ENCODE data around the gene KCTD2.

DNA sequence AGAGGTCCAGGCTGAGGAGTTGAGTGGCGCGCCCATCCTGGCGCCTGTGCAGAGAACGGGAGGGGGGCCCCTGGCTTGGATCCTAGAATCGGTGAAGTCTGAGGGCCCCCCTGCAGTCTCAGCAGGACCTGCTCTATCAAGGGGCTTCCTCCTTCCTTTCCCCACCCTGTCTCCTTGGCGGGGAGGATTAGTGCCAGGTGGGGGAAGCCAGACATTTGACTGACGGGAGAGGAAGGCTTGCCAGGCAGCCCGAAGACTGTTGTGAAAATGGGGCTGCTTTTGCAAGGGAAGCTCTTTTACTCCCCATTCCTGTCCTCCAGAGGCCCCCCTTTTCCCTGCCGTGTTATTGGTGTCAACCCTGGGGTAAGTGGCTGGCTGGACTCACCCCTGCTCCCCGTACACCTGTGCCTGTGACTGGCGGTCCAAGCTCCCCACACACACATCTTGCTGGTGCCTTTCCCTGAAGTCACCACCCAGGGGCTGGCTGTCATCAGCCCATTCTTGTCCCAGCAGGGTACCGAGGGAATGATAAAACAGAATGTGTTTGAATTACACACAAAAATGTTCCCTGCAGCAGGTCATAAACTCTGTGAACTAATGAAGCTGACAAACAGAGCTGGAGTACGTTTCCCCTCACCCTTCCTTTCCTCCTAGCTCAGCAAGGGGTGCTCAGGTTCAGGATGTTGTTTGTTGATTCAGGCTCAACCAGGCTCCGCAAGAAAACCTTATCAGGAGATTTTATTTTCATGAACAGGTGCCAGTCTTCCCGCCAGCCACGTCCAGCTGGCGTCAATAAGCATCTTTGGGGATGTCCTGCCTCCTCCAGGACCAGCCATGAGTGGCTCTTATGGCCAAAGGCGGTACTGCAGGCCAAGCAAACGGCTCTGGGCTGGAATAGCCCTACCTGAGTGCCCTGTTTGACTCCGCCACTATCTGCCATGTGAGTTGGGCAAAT is 58.4 kb downstream of the KCTD2 start:
- TF ChIP-seq, protein P1, sequence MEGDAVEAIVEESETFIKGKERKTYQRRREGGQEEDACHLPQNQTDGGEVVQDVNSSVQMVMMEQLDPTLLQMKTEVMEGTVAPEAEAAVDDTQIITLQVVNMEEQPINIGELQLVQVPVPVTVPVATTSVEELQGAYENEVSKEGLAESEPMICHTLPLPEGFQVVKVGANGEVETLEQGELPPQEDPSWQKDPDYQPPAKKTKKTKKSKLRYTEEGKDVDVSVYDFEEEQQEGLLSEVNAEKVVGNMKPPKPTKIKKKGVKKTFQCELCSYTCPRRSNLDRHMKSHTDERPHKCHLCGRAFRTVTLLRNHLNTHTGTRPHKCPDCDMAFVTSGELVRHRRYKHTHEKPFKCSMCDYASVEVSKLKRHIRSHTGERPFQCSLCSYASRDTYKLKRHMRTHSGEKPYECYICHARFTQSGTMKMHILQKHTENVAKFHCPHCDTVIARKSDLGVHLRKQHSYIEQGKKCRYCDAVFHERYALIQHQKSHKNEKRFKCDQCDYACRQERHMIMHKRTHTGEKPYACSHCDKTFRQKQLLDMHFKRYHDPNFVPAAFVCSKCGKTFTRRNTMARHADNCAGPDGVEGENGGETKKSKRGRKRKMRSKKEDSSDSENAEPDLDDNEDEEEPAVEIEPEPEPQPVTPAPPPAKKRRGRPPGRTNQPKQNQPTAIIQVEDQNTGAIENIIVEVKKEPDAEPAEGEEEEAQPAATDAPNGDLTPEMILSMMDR (IDR thresholded peaks at IDR 0.05; ENCODE audit: low read depth, low read length) = peak; percentile 77
- TF ChIP-seq POLR2A (IDR thresholded peaks at IDR 0.05; ENCODE audit: extremely low read depth, insufficient read length) (no peak), MYC (IDR thresholded peaks at IDR 0.05; ENCODE audit: low read depth, low read length) (no peak)
- TF ChIP-seq, protein P2, sequence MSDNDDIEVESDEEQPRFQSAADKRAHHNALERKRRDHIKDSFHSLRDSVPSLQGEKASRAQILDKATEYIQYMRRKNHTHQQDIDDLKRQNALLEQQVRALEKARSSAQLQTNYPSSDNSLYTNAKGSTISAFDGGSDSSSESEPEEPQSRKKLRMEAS (IDR thresholded peaks at IDR 0.05; ENCODE audit: low read depth, low read length) = no peak

All from NB4 (cell line).